Bronchial epithelial cell (primary cell): ENCODE measurements around the gene SHC3. TPM values are rescaled to one million over a fixed set of nuclear protein-coding genes. Genes with fewer than 3 reads are reported as not detected.

ENCODE experiments used
- DNase-seq: peaks from one replicate; pipeline ENCODE4 v3.0.0-alpha.2; 2010; ENCODE audit warnings: low read depth
- FAIRE-seq: peaks from 2 replicates; lab custom pipeline; 2011; peaks lifted over from hg19 to GRCh38; lab: Jason Lieb, UNC
- H3K27me3 ChIP-seq: 2 replicates; pipeline ENCODE4 v1.5.1; 2011; ENCODE audit warnings: low read length; ENCODE audit not compliant: control insufficient read depth, insufficient read depth
- H3K36me3 ChIP-seq: 2 replicates; pipeline ENCODE4 v1.5.1; 2011; ENCODE audit warnings: low read length; ENCODE audit not compliant: control insufficient read depth, insufficient read depth
- H3K4me3 ChIP-seq: 2 replicates; pipeline ENCODE4 v1.5.1; 2011; ENCODE audit warnings: mild to moderate bottlenecking, low read depth, low read length, control low read depth
- total RNA-seq: library from RNA; depleted of rRNA; stranded (reverse); fragments of >200 nt; gene quantifications from 2 replicates; pipeline ENCODE4 v1.2.1, GENCODE V29; 2014
- TF ChIP-seq, protein P1 (sequence below): IDR thresholded peaks from 2 replicates; pipeline ENCODE4 v1.5.1; 2011; ENCODE audit warnings: mild to moderate bottlenecking, moderate library complexity, low read length, control low read depth, inconsistent platforms; ENCODE audit not compliant: insufficient read depth, severe bottlenecking

The SHC3 gene
- total RNA-seq, 1 donor from 2014 or later, result 0.26 TPM

DNA sequence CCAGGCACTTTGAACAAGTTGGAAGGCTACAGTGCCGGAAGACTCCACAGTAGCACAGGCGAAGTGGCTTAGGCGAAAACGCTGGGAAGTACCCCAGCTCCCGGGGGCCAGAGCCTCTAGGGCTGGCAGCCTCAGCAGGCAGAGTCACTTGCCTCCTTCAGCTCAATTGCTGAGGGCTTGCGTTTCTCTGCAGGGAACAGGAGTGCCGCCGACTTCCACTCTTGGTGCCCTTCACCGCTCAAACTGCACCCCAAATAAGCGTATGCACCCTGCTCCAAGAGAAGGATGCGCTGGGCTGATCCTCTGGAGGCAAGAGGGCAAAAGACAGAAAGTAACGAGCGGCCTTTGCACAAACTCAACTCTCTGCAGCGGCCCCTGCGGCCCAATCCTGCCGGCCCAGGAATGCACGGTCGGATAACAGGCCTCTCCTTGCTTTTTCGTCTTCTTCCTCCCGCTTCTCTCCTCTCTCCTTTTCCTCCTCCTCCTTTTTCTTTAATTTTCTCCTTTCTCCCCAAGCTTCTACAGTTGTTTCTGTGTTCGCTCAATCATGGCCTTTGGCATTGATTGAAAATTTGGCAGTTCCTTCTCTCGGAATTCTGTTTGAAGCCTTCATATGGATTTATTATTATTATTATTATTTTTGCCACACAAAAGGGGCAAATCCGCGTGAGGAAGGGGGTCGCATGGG is 188.4 kb downstream of the SHC3 start:
- no peak for FAIRE-seq
- no peaks in the 10 kb centered on the region for H3K36me3 ChIP-seq
- TF ChIP-seq, protein P1, sequence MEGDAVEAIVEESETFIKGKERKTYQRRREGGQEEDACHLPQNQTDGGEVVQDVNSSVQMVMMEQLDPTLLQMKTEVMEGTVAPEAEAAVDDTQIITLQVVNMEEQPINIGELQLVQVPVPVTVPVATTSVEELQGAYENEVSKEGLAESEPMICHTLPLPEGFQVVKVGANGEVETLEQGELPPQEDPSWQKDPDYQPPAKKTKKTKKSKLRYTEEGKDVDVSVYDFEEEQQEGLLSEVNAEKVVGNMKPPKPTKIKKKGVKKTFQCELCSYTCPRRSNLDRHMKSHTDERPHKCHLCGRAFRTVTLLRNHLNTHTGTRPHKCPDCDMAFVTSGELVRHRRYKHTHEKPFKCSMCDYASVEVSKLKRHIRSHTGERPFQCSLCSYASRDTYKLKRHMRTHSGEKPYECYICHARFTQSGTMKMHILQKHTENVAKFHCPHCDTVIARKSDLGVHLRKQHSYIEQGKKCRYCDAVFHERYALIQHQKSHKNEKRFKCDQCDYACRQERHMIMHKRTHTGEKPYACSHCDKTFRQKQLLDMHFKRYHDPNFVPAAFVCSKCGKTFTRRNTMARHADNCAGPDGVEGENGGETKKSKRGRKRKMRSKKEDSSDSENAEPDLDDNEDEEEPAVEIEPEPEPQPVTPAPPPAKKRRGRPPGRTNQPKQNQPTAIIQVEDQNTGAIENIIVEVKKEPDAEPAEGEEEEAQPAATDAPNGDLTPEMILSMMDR, result no peak
- H3K27me3 ChIP-seq, result no peaks in the 10 kb centered on the region
- no peak for DNase-seq
- no peak overlapping the region for H3K4me3 ChIP-seq

DNA sequence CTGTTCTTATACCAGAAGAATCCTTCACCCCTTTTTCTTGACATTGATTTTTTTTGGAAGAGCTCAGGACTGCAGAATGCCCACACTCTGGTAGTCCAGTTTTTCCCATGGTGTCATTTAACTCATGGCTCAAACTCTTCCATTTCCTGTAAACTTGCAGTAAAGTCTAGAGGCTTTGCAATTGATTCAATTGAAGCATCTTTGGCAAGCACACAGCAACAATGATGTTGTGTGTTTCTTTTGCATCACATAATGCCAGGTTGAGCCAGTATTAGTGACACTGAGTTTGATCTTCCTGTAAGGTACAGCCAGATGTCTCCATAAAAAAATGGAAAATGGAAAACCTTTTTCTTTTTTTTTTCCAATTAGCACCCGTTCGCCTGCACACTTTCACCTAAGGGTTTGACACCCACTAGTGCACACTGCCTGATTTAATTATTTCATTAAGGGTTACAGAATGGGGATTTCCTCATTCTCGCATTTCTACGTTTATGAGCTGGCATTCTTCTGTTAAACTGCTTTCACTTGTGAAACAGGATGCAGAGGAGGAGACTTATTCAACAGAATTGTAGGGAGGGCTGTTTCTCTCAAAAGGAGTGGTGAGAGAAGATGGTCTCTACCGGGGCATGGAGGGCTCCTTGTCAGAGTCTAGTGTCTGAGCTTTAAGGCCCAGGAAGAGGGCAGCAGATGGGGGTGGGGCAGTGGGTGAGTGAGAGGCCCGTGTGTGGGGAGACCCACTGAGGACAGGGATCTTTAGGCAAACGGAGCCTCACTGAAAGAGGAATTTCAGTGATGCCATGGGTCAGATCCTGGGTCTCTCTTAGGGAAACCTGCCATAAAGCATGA is 189.6 kb downstream of the SHC3 start:
- Histone ChIP-seq H3K4me3 (no peak overlapping the region), H3K27me3 (no peaks in the 10 kb centered on the region), H3K36me3 (no peaks in the 10 kb centered on the region)
- no peak for FAIRE-seq
- peak; percentile 79 for DNase-seq
- TF ChIP-seq, protein P1, result no peak

DNA sequence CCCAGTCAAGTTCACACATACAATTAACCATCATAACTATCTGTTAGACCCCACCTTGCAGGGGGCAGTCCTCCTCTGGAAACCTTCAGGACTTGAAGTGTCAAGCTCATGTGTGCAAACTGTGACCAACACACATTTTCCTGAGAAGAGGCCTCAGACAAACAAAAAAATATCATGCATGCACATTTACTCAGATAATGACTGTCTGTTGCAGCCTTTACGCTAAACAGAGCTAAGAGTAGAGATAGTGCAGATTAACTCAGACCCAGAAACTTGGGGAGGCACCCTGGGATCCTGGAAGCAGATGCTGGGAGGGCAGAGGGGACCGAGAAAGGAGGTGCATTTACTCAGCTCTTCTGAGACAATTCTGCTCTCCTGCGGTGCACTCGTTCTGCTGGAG is 191.0 kb downstream of the SHC3 start:
- no peak overlapping the region for H3K4me3 ChIP-seq
- no peaks in the 10 kb centered on the region for H3K27me3 ChIP-seq
- TF ChIP-seq, protein P1, result no peak
- FAIRE-seq, result no peak
- DNase-seq, result no peak
- H3K36me3 ChIP-seq, result no peaks in the 10 kb centered on the region

DNA sequence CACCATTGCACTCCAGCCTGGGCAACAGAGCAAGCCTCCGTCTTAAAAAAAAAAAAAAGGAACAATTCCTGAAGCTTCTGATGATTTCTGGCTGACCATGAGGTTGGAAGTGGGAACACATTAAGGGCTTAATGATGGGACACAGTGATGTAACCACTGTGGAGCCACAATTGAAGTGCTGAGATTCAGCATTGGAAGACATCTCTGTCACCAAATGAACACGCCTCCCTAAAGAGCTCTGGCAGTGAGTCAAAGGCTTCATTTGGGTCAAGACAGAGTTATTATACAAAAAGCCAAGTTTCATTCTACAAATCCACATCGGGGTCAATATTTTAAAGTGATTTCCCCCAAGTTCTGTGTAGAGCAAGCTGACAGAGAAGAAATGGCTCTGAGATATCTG is 191.8 kb downstream of the SHC3 start:
- Histone ChIP-seq H3K27me3 (no peaks in the 10 kb centered on the region), H3K4me3 (no peak overlapping the region), H3K36me3 (no peaks in the 10 kb centered on the region)
- DNase-seq (no peak), FAIRE-seq (no peak)
- TF ChIP-seq, protein P1, result no peak

DNA sequence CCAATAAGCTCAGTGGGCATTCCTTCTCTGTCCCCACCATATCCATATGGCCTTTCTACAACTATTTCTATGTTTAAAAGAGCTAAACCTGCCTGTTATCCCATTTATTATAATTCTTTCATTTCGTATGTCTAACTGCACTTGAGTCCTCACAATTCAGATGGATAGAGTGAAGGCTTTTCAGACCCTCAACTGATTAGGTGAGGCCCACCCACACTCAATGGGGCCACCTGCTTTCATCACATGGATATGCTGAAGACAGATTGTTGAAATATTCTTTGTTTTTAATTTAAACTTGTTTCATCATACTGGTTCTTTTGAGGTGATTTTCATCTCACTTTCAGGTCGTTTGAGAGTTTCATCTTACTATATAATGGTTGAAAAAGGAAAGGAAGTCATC is 193.0 kb downstream of the SHC3 start:
- Histone ChIP-seq H3K27me3 (no peaks in the 10 kb centered on the region), H3K4me3 (no peak overlapping the region), H3K36me3 (no peaks in the 10 kb centered on the region)
- TF ChIP-seq, protein P1, result no peak
- DNase-seq (no peak), FAIRE-seq (no peak)

DNA sequence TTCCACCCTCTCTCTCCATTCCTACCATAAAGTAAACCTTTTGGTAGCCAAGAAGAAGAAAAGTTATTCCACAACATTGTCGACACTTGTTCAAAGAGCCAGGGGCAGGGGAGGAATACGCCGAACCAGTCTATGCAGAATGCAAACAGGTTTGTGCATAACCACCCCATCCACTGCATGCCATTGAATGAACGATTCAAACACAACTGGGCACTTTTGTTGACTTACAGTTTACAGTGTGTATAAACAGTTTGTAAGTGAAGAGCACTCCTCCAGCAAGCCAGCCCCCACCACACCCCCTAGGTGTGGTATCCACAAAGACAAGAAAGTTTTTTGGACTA is 194.1 kb downstream of the SHC3 start:
- TF ChIP-seq, protein P1, result no peak
- peak; percentile 72 for DNase-seq
- FAIRE-seq, result no peak

More for the DNA sequence above, 194.1 kb downstream of the SHC3 start:
- Histone ChIP-seq H3K36me3 (no peaks in the 10 kb centered on the region), H3K4me3 (no peak overlapping the region), H3K27me3 (no peaks in the 10 kb centered on the region)
